GM19467 (cell line): ENCODE measurements around the gene TAS1R2.
A peak's percentile ranks its signal among the peaks of the same experiment; 100 is the strongest.
"Not testable (repeated sequence)": the region's sequence is repeated elsewhere in the genome, so short reads cannot be mapped to it uniquely, and the experiment has no call there.

Experiments used
- ATAC-seq: cut with Tn5 transposase; IDR thresholded peaks from one replicate; pipeline ENCODE4 v1.9.1; 2021; ENCODE audit warnings: mild to moderate bottlenecking, moderate library complexity; ENCODE audit not compliant: unreplicated experiment

TAS1R2 gene

DNA sequence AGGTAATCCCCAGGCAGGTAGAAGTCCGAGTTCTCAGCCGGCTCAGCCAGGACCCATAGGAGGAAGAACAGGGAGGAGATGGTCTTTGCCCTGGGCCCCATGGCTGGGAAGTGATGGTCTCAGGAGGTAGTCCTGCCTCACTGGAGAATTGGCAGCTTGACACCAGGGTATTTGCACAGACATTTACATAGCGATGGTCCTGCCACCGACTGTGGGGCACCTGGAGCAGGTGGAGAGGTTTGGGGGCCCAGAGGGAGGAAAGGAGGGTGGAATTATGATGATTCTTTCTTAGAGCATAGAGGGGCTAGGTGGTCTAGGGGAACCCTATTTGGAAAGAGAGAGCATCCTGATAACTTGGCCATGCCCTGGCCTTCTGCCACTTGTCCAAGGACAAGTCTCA, at the start of gene TAS1R2:
TSS of gene TAS1R2 (minus strand) at position 101 of the 400 bp plus-strand sequence. CDS start at position 101, 0 bp downstream.
- ATAC-seq = no peak

DNA sequence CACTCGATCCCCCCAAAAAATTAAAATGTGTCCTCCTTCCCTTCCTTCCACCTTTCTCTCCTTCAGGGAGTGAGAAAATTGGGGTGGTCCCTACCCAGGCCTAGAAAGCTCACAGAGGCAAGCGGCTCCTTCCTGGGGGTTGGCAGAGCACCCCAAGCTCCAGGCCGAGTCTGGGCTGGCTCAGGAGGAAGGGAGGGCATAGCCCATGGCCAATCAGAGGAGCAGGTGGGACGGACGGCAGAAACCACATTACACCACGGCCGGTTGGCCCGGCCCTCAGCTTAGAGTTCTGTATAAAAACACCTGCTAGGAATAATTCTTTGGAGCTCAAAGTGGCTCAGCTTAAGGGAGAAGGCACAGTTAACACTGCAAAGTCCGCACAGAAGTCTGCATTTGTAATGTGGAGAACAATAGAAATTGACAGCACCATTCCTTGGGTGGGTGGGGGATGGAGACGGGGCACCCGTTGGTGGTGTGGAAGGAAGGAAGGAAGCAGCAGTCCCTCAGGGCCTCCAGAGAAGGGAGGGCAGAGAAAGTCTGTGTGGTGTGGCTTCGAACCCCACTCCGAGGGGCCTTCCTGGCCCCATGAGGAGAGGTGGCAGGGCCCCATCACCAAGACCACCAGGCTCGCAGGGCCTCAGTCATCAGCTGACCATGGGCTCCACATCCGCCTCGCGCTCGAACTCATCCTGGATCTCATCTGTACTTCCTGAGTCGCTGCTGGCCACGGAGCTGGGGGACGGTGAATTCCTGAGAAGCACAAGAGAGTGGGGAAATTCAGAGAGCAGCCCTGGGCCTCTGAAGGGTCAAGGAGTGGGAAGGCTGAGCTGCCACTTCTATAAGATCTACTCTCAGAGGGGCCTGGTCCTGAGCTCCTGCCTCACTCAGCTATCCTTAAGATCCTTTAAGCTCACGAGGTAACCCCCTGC, 48.7 kb upstream of the TAS1R2 start:
- ATAC-seq = no peak

DNA sequence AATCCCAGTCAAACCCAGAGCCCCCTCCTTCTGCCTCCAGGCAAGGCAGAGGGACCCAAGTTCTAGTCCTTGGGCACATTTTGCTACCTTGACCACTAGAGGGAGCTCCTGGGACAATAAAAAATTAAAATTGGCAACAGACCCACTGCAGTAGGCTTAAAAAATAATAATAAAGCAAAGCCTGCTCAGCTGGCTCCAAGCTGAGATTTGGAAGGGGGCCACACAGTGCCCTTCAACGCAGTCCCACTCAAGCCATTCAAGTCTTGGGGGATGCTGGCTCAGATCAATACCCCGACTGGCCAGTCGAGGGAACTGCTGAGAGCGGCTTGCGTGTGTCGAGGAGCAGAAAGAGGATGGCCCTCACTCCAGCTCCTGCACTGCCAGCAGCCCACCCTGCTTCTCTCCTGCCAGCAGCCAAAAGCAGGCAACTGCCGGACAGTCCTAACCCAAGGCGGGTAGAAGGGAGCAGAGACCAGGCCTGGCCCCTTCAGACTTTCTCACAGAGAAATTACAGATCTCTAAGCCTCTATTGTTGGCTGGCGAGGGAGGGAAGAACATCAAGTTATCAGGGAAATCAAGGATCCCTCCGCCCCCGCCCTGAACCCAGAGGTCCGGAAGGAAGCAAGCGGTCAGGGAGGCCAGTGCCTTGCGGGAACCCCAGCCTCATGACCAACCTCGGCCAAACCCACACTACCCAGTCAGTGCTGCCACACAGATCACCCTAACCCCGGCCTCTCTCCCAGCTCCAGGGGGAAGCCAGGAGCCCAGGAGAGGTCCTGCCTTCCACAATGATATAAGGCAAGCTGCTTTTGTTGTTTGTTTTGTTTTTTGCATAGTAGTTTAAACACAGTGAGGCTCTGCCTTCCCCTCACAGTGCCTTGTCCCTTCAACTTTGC, 47.8 kb upstream of the TAS1R2 start:
- ATAC-seq = no peak

DNA sequence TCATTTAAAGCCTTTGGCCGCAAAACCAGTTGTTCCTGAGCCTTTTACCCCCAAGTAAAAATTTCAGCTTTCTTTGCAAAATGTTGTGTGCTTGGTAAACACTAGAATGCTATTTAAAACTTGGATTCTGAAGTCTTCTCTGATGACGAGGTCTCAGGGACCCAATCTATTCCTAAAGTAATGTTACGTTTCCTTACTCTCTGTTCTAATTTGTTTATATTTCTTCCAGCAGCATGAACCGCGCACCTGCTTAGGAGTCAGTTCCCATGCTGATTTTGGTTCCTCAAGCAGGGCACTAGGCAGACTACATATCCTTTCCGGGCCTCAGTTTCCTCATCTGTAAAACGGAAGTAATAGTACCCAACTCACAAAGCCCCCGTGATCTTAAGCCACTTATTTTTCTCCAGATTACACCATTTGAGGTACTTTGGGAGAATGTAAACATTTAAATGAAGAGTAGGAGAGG, 43.9 kb upstream of the TAS1R2 start:
- no peak for ATAC-seq

DNA sequence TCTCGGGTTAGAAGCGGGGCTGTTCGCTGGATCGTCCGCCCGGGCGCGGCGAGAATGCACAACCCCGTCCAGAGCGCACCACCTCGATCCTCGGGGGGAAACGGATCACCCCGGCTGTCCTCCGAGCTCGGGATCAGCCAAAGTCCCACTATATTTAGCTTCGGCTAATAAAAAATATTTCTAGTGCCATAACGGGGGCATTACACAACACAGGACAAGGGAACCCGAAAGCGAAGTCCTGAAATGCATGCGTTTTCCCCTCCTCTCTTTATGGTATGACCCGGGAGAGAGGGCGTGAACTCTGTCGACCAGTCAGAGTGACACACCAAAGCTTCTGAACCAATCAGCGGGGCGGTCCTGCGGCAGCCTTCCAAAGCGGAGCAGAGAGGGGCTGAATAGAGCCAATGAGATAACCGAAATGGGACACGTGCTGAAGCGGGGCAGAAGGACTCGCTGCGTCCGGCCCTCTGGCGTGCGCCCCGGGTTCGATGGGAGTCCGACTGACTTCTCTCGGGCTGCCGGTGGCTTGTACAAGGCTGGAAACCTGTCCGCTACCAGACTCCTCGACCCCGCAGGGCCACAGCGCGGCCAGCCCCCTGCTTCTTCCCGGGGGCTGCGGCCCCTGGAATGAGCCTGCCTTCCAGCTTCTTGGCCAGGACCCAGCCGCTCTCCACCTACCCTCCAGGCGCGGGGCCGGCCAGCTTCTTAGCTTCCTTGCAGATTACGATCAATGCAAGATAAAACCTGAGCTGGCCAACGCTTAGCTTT, 43.2 kb upstream of the TAS1R2 start, which contains the start of gene ALDH4A1:
TSS of gene ALDH4A1 (minus strand) at position 33 of the 768 bp plus-strand sequence. CDS start at position 1, 32 bp downstream.
- ATAC-seq = peak; percentile 94

DNA sequence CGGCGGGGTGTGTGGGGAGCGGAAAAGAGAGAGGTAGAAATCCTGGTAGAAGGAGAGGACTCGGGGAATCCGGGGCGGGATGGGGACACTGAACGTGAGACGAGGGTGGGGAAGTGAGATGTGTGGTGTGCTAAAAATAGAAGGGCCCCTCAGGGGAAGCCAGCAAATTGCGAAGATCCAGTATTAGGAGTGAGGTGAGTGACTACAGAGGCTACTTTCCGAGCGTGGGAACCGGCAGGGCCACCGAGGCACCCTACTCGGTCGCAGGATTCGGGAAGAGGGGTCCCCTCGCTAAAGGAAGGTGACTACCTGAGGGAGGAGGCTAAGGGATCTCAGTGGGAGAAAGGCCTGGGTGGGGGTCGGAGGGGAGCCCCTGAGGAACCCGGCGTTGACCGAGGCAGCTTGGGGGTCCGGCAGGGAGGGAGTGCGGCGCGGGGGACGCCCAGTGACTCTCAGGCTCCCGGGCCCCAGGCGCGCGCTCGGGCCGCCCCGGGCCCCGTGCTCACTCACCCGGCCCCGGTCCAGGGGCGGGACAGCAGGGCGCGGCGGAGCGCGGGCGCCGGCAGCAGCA, 42.6 kb upstream of the TAS1R2 start:
- no peak for ATAC-seq

DNA sequence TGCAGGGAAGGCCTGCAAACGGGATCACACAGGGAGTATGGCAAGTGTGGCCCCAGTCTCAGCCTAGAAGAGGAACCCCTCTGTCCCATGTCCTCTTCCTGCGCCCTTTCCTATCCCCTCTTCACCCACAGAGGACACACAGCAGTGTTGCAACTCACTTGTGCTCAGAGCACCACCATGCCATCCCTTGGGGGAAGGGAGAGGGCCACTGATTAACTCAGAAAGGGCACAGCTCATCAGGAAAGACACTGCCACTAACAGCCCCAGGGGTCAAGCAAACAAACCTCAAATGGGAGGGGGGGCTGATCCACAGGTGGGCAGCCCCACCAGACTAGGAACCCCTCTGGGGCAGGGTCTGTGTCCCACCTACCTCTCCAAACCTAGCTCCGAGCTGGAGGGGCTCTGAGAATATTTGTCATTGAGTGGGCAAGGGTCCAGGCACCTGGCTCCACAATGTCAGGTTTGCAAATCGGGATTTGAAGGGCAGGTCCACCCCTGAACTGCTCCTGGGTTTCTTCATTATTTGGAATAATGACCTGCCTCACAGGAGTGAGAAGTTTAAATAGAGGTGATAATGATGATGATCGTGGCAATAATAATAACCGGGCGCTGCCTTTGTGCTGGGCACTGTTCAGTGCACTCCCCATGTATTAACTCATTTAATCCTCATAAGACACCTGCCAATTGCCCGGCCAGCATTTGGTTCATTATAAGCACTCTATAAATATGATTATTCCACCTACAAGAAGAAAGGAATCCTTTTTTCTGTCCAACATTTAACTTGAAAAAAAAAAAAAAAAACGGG, 41.9 kb upstream of the TAS1R2 start:
- no peak for ATAC-seq

DNA sequence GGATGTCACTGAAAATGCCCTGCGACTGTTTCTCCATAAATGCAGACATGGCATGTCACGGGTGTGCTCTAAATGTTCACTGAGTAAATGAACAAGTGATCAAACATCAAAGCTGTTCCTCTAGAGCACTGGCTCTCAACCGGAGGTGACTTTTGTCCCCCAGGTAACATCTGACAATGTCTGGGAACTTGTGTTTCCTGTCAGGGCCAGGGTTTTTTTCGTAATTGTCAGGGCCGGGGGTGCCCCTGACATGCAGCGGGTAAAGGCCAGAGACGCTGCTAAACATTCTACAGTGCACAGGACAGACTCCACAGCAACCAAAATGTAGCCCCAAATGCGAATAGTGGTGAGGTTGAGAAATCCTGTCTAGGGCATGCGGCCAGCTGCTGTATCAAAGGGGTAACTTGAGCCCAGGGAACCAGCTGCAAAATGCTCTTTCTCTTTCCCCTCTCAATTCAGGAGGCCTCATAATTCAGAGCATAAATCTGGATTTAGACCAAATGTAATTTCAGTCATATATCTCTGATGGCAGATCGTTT, 40.9 kb upstream of the TAS1R2 start:
- ATAC-seq = no peak

DNA sequence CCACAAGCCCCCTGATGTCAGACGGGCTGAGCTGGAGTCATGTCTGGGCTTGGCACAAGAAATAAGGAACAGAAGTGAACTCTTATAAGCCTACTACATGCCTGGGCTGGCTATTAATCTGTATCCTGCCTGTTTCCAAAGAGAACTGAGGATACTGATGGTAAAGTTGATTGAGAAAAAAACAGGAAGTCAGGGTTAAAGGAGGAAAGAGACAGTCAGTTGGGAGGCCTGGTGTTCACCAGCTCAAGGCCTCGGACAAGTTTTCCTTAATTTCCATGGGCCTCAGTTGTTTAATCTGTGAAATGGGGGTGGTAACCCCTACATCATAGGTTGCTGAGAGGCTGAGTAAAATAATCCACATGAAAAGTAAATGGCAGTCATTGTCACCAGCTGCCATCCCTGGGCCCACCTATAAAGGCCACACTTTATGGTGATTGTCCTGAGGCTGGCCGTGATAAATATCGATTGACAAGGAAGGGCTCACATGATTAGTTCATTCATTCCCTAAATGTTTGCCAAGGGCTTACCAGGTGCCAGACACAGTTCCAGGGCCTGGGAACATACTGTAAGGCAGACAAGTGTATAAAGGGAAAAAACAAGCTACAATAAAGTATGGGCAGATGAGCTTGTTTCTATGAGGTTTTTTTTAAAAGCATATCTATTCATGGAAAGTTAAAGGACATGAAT, 40.0 kb upstream of the TAS1R2 start:
- ATAC-seq = no peak

DNA sequence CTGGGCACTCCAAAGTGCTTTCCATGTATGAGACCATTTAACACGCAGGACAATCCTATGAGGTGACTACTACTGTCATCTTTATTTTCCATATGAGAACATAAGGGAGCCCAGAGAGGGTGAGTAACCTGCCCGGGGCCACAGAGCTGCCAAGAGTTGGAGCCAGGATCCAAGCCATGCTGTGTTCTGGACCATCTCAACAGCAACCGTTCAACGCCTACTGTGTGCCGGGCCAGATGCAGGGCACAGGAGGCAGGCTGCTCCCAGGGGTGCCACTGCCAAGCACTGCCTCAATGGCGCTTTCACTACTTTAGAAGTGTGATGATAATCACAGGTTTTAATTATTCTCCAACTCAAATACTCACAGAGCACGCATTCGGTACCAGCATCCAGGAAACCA, 39.1 kb upstream of the TAS1R2 start:
- ATAC-seq = no peak

DNA sequence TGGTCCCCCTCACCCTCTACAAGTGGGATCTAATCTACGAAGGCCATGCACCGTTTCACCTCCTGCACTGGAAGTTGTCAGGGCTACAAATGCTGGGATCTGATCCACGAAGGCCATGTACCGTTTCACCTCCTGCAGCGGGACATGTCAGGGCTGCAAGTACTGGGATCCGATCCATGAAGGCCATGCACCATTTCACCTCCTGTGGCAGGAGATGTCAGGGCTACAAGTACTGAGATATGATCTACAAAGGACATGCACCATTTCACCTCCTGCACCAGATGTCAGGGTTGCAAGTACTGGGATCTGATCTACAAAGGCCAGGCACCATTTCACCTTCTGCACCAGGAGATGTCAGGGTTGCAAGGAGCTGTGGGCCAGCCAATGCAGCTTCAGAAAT, 35.9 kb upstream of the TAS1R2 start:
- no peak for ATAC-seq

DNA sequence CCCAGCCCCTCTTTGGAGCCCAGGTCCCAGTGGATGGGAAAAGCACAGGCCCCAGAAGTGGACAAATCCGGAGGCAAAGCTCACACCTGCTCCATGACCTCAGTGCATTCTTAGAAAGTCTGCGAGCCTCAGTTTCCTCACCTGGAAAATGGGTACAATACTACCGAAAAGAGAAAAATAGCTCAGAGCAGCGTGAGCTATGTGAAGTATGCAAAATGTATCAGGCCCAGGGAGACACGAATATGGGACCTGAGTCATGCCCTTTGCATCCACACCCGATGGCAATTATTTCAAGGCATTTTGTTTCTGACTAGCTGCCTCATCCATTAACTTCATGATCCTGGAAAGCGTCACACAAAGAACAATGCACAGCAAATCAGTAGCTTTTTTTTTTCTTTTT, 33.7 kb upstream of the TAS1R2 start:
- no peak for ATAC-seq

DNA sequence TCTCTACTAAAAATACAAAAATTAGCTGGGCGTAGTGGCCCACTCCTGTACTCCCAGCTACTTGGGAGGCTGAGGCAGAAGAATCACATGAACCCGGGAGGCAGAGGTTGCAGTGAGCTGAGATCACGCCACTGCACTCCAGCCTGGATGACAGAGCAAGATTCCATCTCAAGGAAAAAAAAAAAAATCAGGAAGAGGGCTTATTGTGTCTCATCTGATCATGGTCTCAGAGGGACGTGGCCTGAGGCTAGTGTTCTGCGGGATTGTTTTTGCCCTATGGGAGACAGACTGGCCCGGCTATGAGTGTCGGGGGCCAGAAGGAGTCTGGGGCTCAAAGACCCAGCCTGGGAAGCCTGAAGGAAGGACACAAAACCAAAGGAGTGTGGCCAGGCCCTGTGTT, 32.4 kb upstream of the TAS1R2 start:
- not testable (repeated sequence) for ATAC-seq

DNA sequence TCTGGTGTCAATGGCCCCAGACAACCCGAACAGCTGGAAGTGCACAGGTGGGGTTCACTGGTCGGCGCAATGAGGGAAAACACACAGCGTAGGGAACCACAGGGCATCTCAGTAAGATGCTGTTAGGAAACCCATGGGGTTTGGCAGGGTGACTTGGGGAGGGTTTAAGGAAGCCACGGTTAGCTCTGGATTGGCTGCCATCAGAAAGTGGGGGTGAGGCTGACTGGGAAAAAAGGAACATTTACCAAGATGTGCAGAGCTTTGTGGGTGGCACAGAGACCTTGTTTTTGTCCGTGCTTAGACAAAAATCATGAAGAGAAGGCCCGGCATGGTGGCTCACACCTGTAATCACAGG, 31.9 kb upstream of the TAS1R2 start:
- ATAC-seq = no peak

DNA sequence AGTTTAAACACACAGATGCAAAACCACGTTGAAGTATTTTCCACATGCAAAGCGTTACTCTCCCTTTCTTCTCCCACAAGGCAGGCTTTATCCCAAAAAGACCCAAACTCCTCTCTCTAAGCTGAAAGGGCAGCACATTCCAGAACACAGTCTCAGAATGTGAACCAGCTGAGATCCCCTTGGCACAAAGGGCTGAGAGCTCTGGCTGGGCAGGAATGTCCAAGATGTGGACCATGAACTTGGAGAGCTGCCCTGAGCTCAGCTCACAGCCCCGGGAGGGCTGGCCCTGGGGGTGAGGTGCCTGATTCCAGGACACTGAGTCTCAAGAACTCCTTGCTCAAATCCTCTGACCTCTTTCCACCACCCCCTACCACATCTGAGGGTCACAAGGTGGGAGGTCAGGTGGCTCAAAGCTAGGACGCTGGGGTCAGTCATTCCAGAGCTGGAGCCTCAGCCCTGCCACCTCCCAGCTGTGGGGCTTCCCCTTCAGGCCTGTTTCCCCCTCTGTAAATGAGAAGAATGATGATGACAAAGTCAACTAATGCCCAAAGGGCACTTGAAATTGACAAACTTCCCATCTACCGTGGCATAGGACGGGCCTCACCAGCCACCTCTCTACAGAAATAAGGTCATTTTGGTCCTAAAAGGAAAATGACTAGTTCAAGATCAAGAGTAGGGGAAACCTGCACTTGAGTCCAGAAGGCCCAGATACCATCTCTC, 31.4 kb upstream of the TAS1R2 start:
- no peak for ATAC-seq

DNA sequence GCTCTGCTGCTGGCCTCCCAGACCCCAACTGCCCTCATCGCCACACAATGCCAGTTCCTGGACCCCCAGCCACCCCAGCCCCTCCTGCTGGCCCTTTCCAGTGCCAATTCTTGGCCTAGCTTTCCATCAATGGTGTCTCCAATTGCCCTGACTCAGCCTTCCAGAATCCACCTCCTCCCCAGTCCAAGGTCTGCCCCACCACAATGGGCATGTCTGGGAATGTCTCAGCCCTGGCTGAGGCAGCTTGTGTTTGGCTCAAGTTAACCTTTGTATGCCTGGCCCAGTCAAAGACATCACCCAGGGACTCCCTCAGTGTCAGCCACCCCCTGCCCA, 26.5 kb upstream of the TAS1R2 start:
- ATAC-seq = no peak

DNA sequence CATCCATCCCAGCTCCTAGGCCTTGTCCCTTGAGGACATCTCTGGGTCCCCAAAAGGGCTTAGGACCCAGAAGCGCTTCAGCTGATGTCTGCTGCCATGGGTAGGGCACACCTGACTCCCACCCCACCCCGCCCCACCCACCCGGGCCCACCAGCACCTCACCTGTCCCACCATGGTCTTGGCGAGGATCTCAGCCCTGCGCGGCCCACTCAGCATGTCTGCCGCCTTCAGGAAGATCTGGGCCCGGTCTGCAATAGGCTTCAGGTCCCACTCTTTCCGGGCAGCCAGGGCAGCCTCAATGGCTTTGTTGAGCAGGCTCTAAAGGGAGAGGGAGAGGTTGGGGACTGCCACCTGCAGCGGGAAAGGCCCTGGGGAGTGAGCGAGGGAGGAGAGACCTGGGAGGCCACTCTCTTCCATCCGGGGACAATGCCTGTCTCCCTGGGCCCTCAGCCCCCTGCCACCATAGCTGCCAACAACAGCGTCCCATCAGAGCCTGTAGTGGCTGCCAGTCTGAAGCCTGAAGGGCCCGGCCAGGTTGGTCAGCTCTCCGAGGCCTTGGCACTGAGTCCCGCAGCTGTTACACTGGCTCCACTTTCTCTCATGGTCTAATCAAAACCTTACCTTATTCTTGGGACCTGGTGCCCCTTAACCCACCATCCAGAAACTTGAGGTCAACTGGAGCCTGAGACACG, 26.0 kb upstream of the TAS1R2 start:
- no peak for ATAC-seq

DNA sequence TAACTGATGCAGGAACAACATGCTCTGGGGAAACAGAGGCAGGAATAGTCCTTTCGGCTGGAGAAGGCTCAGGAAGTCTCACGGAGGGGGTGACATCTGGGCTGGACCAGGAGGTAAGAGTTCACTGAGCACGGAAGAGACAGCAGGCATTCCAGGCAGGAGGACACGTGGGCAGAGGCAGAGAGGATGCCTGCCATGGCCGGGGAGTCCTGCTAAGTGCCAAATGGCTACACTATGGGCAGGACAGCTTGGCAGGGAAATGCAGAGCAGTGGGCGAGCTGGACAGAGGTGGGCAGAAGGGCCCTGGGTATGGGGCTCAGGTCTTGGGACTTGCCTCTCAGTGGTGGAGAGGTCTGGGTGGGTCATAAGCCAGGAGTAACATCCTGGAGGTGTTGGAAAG, 25.3 kb upstream of the TAS1R2 start:
- ATAC-seq = no peak
